ENCODE results near the gene ADAMTS12. TPM values are rescaled to one million over a fixed set of nuclear protein-coding genes. Genes with fewer than 3 reads are reported as not detected.

Gene ADAMTS12
- total RNA-seq, 1 experiment from 2014 or later, result 0.05 TPM

GRCh38 chr5:33721491-33722200 is 170.1 kb downstream of the ADAMTS12 start:
- intact Hi-C loops (cut with micrococcal nuclease), result no loop called here
- no peaks in the 10 kb centered on the region for H3K9me2 ChIP-seq (ENCODE audit: insufficient read depth)
- RAD21 ChIA-PET (ENCODE audit: low non-redundant PET in 1 of 2, low total read pairs in 2 of 2, uncharacterized antibody in 2 of 2, unreplicated experiment in 2 of 2), result no interaction called here
- H3K9me3 ChIP-seq (ENCODE audit: control insufficient read depth in 1 of 2, insufficient read depth in 1 of 2, low read depth in 1 of 2, low read length in 2 of 2), result no peaks in the 10 kb centered on the region
- H3K4me3 ChIP-seq (replicated peaks in 1 of 2; ENCODE audit: low read depth in 1 of 2, low read length in 2 of 2), result no peak overlapping the region
- H4K20me1 ChIP-seq (ENCODE audit: insufficient read depth), result no peaks in the 10 kb centered on the region
- BruUV-seq (replicated peaks), result no TSS peak
- H3K9ac ChIP-seq (ENCODE audit: low read length), result no peak overlapping the region
- POLR2A ChIA-PET, result no interaction called here
- DNase-seq (ENCODE audit: low read depth, low spot score) (no peak), ATAC-seq (no peak)
- no peaks in the 10 kb centered on the region for H3K4me1 ChIP-seq (ENCODE audit: control insufficient read depth in 1 of 2, insufficient read depth in 2 of 2, low read length in 2 of 2)
- H3K36me3 ChIP-seq (ENCODE audit: control insufficient read depth in 1 of 2, insufficient read depth in 2 of 2, low read length in 2 of 2), result no peaks in the 10 kb centered on the region
- H3K4me2 ChIP-seq (ENCODE audit: low read length), result no peak overlapping the region
- peaks cover 24% of the 10 kb centered on the region for H3K27me3 ChIP-seq (ENCODE audit: insufficient read depth, low read length)
- H3K79me2 ChIP-seq (ENCODE audit: insufficient read depth, low read length), result no peaks in the 10 kb centered on the region
- TF ChIP-seq POLR2A (IDR thresholded peaks at IDR 0.05; ENCODE audit: borderline replicate concordance, extremely low read depth, insufficient read depth, insufficient read length) (no peak), SIN3A (IDR thresholded peaks at IDR 0.05; ENCODE audit: low read depth) (no peak), SRF (IDR thresholded peaks at IDR 0.05; ENCODE audit: low read depth) (no peak), TCF7L2 (IDR thresholded peaks at IDR 0.05; ENCODE audit: borderline replicate concordance, extremely low read depth, insufficient read depth, insufficient read length) (no peak), ATF3 (IDR thresholded peaks at IDR 0.05) (no peak), RAD21 (IDR thresholded peaks at IDR 0.05; ENCODE audit: low read depth) (no peak), ZNF274 (IDR thresholded peaks at IDR 0.05; ENCODE audit: low read depth, low read length) (no peak), MAX (IDR thresholded peaks at IDR 0.05) (no peak), CBX3 (IDR thresholded peaks at IDR 0.05; ENCODE audit: low read depth) (no peak), SP1 (IDR thresholded peaks at IDR 0.05; ENCODE audit: low read depth) (no peak), EZH2 (IDR thresholded peaks at IDR 0.05) (no peak), ELF1 (IDR thresholded peaks at IDR 0.05; ENCODE audit: borderline replicate concordance, low read depth) (no peak), CTCF (IDR thresholded peaks at IDR 0.05 in 2 of 3, conservative IDR thresholded peaks at IDR 0.05 in 1 of 3; ENCODE audit: borderline replicate concordance in 1 of 3, insufficient read depth in 1 of 3, low read depth in 2 of 3, low read length in 2 of 3) (no peak), EZH2phosphoT487 (IDR thresholded peaks at IDR 0.05; ENCODE audit: borderline replicate concordance) (no peak)
- CTCF ChIA-PET, result no interaction called here
- H2AFZ ChIP-seq (ENCODE audit: low read depth, low read length, poor library complexity, severe bottlenecking), result no peak overlapping the region
- H3K27ac ChIP-seq (ENCODE audit: low read depth, low read length), result no peak overlapping the region

Measured in HCT116 (cell line).